Measurements from ENCODE around the gene LYPD4.

The LYPD4 gene

GRCh38 chr19:41850381-41850780 lies 5.9 kb upstream of the LYPD4 start:
- DNase-seq (ENCODE audit: low spot score) = no peak

- DNase-seq (ENCODE audit: low spot score) = no peak
These were observed 4.6 kb upstream of the LYPD4 start for GRCh38 chr19:41849067-41849466.

- no peak for DNase-seq (ENCODE audit: low spot score)
These were observed 4.2 kb upstream of the LYPD4 start for GRCh38 chr19:41848666-41849065.

GRCh38 chr19:41847351-41848105 lies 3.0 kb upstream of the LYPD4 start:
- DNase-seq (ENCODE audit: low spot score) = no peak

- no peak for DNase-seq (ENCODE audit: low spot score)
These were observed 638 bp upstream of the LYPD4 start for GRCh38 chr19:41845051-41845590.

GRCh38 chr19:41845001-41845050 lies 343 bp upstream of the LYPD4 start, which contains the start of gene DMRTC2:
Gene DMRTC2 (plus strand): TSS chr19:41845042. CDS start chr19:41847429, 2,387 bp downstream.
- DNase-seq (ENCODE audit: low spot score) = no peak

- no peak for DNase-seq (ENCODE audit: low spot score)
These were observed 1.1 kb downstream of the LYPD4 start for GRCh38 chr19:41843371-41843770.

GRCh38 chr19:41839211-41839610 lies 5.3 kb downstream of the LYPD4 start:
- DNase-seq (ENCODE audit: low spot score) = no peak

- no peak for DNase-seq (ENCODE audit: low spot score)
These were observed 6.3 kb downstream of the LYPD4 start for GRCh38 chr19:41837981-41838708.

- peak; percentile 47 for DNase-seq (ENCODE audit: low spot score)
These were observed 23.3 kb downstream of the LYPD4 start for GRCh38 chr19:41821003-41821735.

- no peak for DNase-seq (ENCODE audit: low spot score)
These were observed 27.7 kb downstream of the LYPD4 start for GRCh38 chr19:41816761-41817160.

- DNase-seq (ENCODE audit: low spot score) = no peak
These were observed 29.2 kb downstream of the LYPD4 start for GRCh38 chr19:41815301-41815700.

GRCh38 chr19:41813911-41814310 lies 30.6 kb downstream of the LYPD4 start:
- DNase-seq (ENCODE audit: low spot score) = no peak

GRCh38 chr19:41811981-41812380 lies 32.5 kb downstream of the LYPD4 start:
- no peak for DNase-seq (ENCODE audit: low spot score)

- peak; percentile 62 for DNase-seq (ENCODE audit: low spot score)
These were observed 33.4 kb downstream of the LYPD4 start for GRCh38 chr19:41811036-41811435.

GRCh38 chr19:41810301-41810700 lies 34.2 kb downstream of the LYPD4 start:
- no peak for DNase-seq (ENCODE audit: low spot score)

- DNase-seq (ENCODE audit: low spot score) = peak; percentile 27
These were observed 35.6 kb downstream of the LYPD4 start for GRCh38 chr19:41808663-41809566.

- no peak for DNase-seq (ENCODE audit: low spot score)
These were observed 37.3 kb downstream of the LYPD4 start for GRCh38 chr19:41807176-41807575.

GRCh38 chr19:41804336-41804735 lies 40.1 kb downstream of the LYPD4 start:
- DNase-seq (ENCODE audit: low spot score) = no peak

GRCh38 chr19:41802770-41803169 lies 41.7 kb downstream of the LYPD4 start:
- no peak for DNase-seq (ENCODE audit: low spot score)

- DNase-seq (ENCODE audit: low spot score) = no peak
These were observed 42.7 kb downstream of the LYPD4 start for GRCh38 chr19:41801792-41802211.

GRCh38 chr19:41801031-41801430 lies 43.5 kb downstream of the LYPD4 start:
- no peak for DNase-seq (ENCODE audit: low spot score)
